ENCODE results near the gene AK2. TPM values are rescaled to one million over a fixed set of nuclear protein-coding genes. Genes with fewer than 3 reads are reported as not detected.

AK2 gene
- total RNA-seq, 1 donor from 2014 or later: 126 TPM

- H3K4me3 ChIP-seq (ENCODE audit: insufficient read depth, low read depth, low read length): no peak overlapping the region
- Mint-ChIP-seq H3K4me1 (ENCODE audit: low read depth, unreplicated experiment) (peaks cover under 1% of the 10 kb centered on the region), H3K27ac (ENCODE audit: unreplicated experiment) (no peak overlapping the region), H3K36me3 (ENCODE audit: low read depth, unreplicated experiment) (peaks cover 18% of the 10 kb centered on the region), H3K9me3 (ENCODE audit: unreplicated experiment) (no peaks in the 10 kb centered on the region), H3K4me3 (ENCODE audit: unreplicated experiment) (no peak overlapping the region), H3K27me3 (ENCODE audit: low read depth, unreplicated experiment) (no peaks in the 10 kb centered on the region)
- no peaks in the 10 kb centered on the region for H3K9me3 ChIP-seq (ENCODE audit: insufficient read depth, low read depth, low read length)
- TF ChIP-seq EZH2 (IDR thresholded peaks at IDR 0.05; ENCODE audit: insufficient read depth, low read length) (no peak), CTCF (IDR thresholded peaks at IDR 0.05; ENCODE audit: insufficient read depth, low read depth, low read length) (no peak)
- FAIRE-seq (no peak), DNase-seq (ENCODE audit: low read depth) (no peak)
- H3K27ac ChIP-seq (ENCODE audit: low read depth, low read length): no peak overlapping the region
- H4K20me1 ChIP-seq (ENCODE audit: insufficient read depth, low read length): peaks cover 35% of the 10 kb centered on the region
- peaks cover 46% of the 10 kb centered on the region for H3K36me3 ChIP-seq (ENCODE audit: insufficient read depth, low read length)
- peaks cover 31% of the 10 kb centered on the region for H3K79me2 ChIP-seq (ENCODE audit: insufficient read depth, low read length)
- no peak overlapping the region for H3K4me2 ChIP-seq (ENCODE audit: low read length)
- no peaks in the 10 kb centered on the region for H3K27me3 ChIP-seq (ENCODE audit: insufficient read depth, low read length)
- H3K9ac ChIP-seq (ENCODE audit: low read length): no peak overlapping the region
- no peak overlapping the region for H2AFZ ChIP-seq (ENCODE audit: low read depth, low read length)
- H3K4me1 ChIP-seq (ENCODE audit: insufficient read depth, low read length): no peaks in the 10 kb centered on the region
Measured at GRCh38 chr1:33022650-33023200, 14.0 kb downstream of the AK2 start.

GRCh38 chr1:33021567-33022431, 14.9 kb downstream of the AK2 start:
- H2AFZ ChIP-seq (ENCODE audit: low read depth, low read length): no peak overlapping the region
- no peaks in the 10 kb centered on the region for H3K9me3 ChIP-seq (ENCODE audit: insufficient read depth, low read depth, low read length)
- H3K79me2 ChIP-seq (ENCODE audit: insufficient read depth, low read length): peaks cover 24% of the 10 kb centered on the region
- H3K4me3 ChIP-seq (ENCODE audit: insufficient read depth, low read depth, low read length): no peak overlapping the region
- FAIRE-seq (no peak), DNase-seq (ENCODE audit: low read depth) (no peak)
- H3K4me1 ChIP-seq (ENCODE audit: insufficient read depth, low read length): no peaks in the 10 kb centered on the region
- peaks cover 52% of the 10 kb centered on the region for H3K36me3 ChIP-seq (ENCODE audit: insufficient read depth, low read length)
- no peak overlapping the region for H3K9ac ChIP-seq (ENCODE audit: low read length)
- TF ChIP-seq EZH2 (IDR thresholded peaks at IDR 0.05; ENCODE audit: insufficient read depth, low read length) (no peak), CTCF (IDR thresholded peaks at IDR 0.05; ENCODE audit: insufficient read depth, low read depth, low read length) (no peak)
- Mint-ChIP-seq H3K27me3 (ENCODE audit: low read depth, unreplicated experiment) (no peaks in the 10 kb centered on the region), H3K4me3 (ENCODE audit: unreplicated experiment) (no peak overlapping the region), H3K27ac (ENCODE audit: unreplicated experiment) (no peak overlapping the region), H3K36me3 (ENCODE audit: low read depth, unreplicated experiment) (peaks cover 22% of the 10 kb centered on the region), H3K9me3 (ENCODE audit: unreplicated experiment) (no peaks in the 10 kb centered on the region), H3K4me1 (ENCODE audit: low read depth, unreplicated experiment) (no peaks in the 10 kb centered on the region)
- H3K4me2 ChIP-seq (ENCODE audit: low read length): no peak overlapping the region
- no peak overlapping the region for H3K27ac ChIP-seq (ENCODE audit: low read depth, low read length)
- H4K20me1 ChIP-seq (ENCODE audit: insufficient read depth, low read length): peaks cover 34% of the 10 kb centered on the region
- H3K27me3 ChIP-seq (ENCODE audit: insufficient read depth, low read length): no peaks in the 10 kb centered on the region

- H3K79me2 ChIP-seq (ENCODE audit: insufficient read depth, low read length): peaks cover 4% of the 10 kb centered on the region
Measured at GRCh38 chr1:33018112-33018511, 18.6 kb downstream of the AK2 start.

More at GRCh38 chr1:33018112-33018511, 18.6 kb downstream of the AK2 start:
- peaks cover 17% of the 10 kb centered on the region for H4K20me1 ChIP-seq (ENCODE audit: insufficient read depth, low read length)
- H3K27ac ChIP-seq (ENCODE audit: low read depth, low read length): no peak overlapping the region
- no peak overlapping the region for H3K9ac ChIP-seq (ENCODE audit: low read length)
- FAIRE-seq (no peak), DNase-seq (ENCODE audit: low read depth) (no peak)
- H3K9me3 ChIP-seq (ENCODE audit: insufficient read depth, low read depth, low read length): no peaks in the 10 kb centered on the region
- Mint-ChIP-seq H3K27me3 (ENCODE audit: low read depth, unreplicated experiment) (no peaks in the 10 kb centered on the region), H3K4me1 (ENCODE audit: low read depth, unreplicated experiment) (no peaks in the 10 kb centered on the region), H3K36me3 (ENCODE audit: low read depth, unreplicated experiment) (peaks cover 24% of the 10 kb centered on the region), H3K9me3 (ENCODE audit: unreplicated experiment) (no peaks in the 10 kb centered on the region), H3K4me3 (ENCODE audit: unreplicated experiment) (no peak overlapping the region), H3K27ac (ENCODE audit: unreplicated experiment) (no peak overlapping the region)
- H2AFZ ChIP-seq (ENCODE audit: low read depth, low read length): no peak overlapping the region
- no peaks in the 10 kb centered on the region for H3K4me1 ChIP-seq (ENCODE audit: insufficient read depth, low read length)
- TF ChIP-seq CTCF (IDR thresholded peaks at IDR 0.05; ENCODE audit: insufficient read depth, low read depth, low read length): no peak
- no peak for TF ChIP-seq EZH2 (IDR thresholded peaks at IDR 0.05; ENCODE audit: insufficient read depth, low read length)
- H3K4me3 ChIP-seq (ENCODE audit: insufficient read depth, low read depth, low read length): no peak overlapping the region
- peaks cover 50% of the 10 kb centered on the region for H3K36me3 ChIP-seq (ENCODE audit: insufficient read depth, low read length)
- H3K27me3 ChIP-seq (ENCODE audit: insufficient read depth, low read length): no peaks in the 10 kb centered on the region
- H3K4me2 ChIP-seq (ENCODE audit: low read length): no peak overlapping the region

All from astrocyte (in vitro differentiated cells and primary cell).